Suprapubic skin (tissue), 4 donors: ENCODE data around the gene PTPRN2. TPM values are rescaled to one million over a fixed set of nuclear protein-coding genes. Genes with fewer than 3 reads are reported as not detected.

Experiments
- DNase-seq, 2 donors: peaks; one replicate each; pipeline ENCODE4 v3.0.0-alpha.2; 2019; ENCODE audit warnings: low spot score in 2 of 2
- H3K27ac ChIP-seq: fragments of 200-600 bp; sonication (generic); one replicate; pipeline ENCODE4 v1.5.1; 2019
- H3K27me3 ChIP-seq: fragments of 200-600 bp; sonication (generic); one replicate; pipeline ENCODE4 v1.5.1; 2019
- H3K36me3 ChIP-seq: fragments of 200-600 bp; sonication (generic); one replicate; pipeline ENCODE4 v1.5.1; 2019
- H3K4me1 ChIP-seq: fragments of 200-600 bp; sonication (generic); one replicate; pipeline ENCODE4 v1.5.1; 2019
- H3K4me3 ChIP-seq: fragments of 200-600 bp; sonication (generic); one replicate; pipeline ENCODE4 v1.5.1; 2019; ENCODE audit warnings: mild to moderate bottlenecking
- H3K9me3 ChIP-seq: fragments of 200-600 bp; sonication (generic); one replicate; pipeline ENCODE4 v1.5.1; 2019
- CTCF ChIP-seq, 2 donors: fragments of 200-600 bp in 1 of 2; fragments of 450-650 bp in 1 of 2; sonication (generic) in 1 of 2; IDR thresholded peaks; one replicate each; pipeline ENCODE4 v1.5.1; 2016 to 2019; ENCODE audit warnings: antibody characterized with exemption in 2 of 2, mild to moderate bottlenecking in 1 of 2, moderate library complexity in 1 of 2
- EP300 ChIP-seq: sonication (generic); formaldehyde crosslinking; IDR thresholded peaks from one replicate; pipeline ENCODE4 v1.6.1; 2017; ENCODE audit warnings: antibody characterized with exemption
- POLR2A ChIP-seq, 2 donors: fragments of 450-650 bp; IDR thresholded peaks; one replicate each; pipeline ENCODE4 v1.6.1; 2017; ENCODE audit warnings: antibody characterized with exemption in 2 of 2, mild to moderate bottlenecking in 2 of 2, moderate library complexity in 2 of 2
- POLR2AphosphoS5 ChIP-seq, 3 donors: sonication (generic); formaldehyde crosslinking; IDR thresholded peaks; one replicate each; pipeline ENCODE4 v1.6.1; 2017; ENCODE audit warnings: antibody characterized with exemption in 3 of 3
- WGBS: methylation state at CpG from one replicate; pipeline ENCODE4 v1.1.5; 2018; 5-methylcytosine and 5-hydroxymethylcytosine counted together
- total RNA-seq, 4 donors: library from RNA; depleted of rRNA; stranded (reverse); fragments of >200 nt; gene quantifications; one replicate each; pipeline ENCODE4 v1.1.0, GENCODE V29; 2016

PTPRN2 gene
- total RNA-seq, 4 donors from 2014 or later: 0.23 to 1.8 (median 1.3) TPM

- DNase-seq: peak in 1 of 2 donors; percentile 17
- Histone ChIP-seq H3K4me3 (no peak overlapping the region), H3K27me3 (no peaks in the 10 kb centered on the region), H3K9me3 (no peaks in the 10 kb centered on the region), H3K4me1 (no peaks in the 10 kb centered on the region), H3K36me3 (no peaks in the 10 kb centered on the region), H3K27ac (no peak overlapping the region)
- WGBS: 86% methylated on average over 5 of the region's 11 CpGs
- TF ChIP-seq POLR2AphosphoS5 (IDR thresholded peaks at IDR 0.05): no peak
- no peak for TF ChIP-seq EP300
Observed at GRCh38 chr7:157886711-157887110, 700.9 kb downstream of the PTPRN2 start.

GRCh38 chr7:157886266-157886665 is 701.4 kb downstream of the PTPRN2 start:
- 78% methylated on average over 9 of the region's 9 CpGs for WGBS
- TF ChIP-seq POLR2AphosphoS5 (IDR thresholded peaks at IDR 0.05): no peak
- no peak for TF ChIP-seq EP300
- TF ChIP-seq POLR2A (IDR thresholded peaks at IDR 0.05): no peak
- no peak for TF ChIP-seq CTCF (IDR thresholded peaks at IDR 0.05)

GRCh38 chr7:157885140-157885539 is 702.5 kb downstream of the PTPRN2 start:
- Histone ChIP-seq H3K36me3 (no peaks in the 10 kb centered on the region), H3K27me3 (no peaks in the 10 kb centered on the region), H3K27ac (no peak overlapping the region), H3K9me3 (no peaks in the 10 kb centered on the region), H3K4me1 (no peaks in the 10 kb centered on the region), H3K4me3 (no peak overlapping the region)
- TF ChIP-seq POLR2A (IDR thresholded peaks at IDR 0.05) (no peak), POLR2AphosphoS5 (IDR thresholded peaks at IDR 0.05) (no peak), EP300 (no peak), CTCF (IDR thresholded peaks at IDR 0.05) (no peak)
- WGBS: 84% methylated on average over 6 of the region's 6 CpGs
- DNase-seq: no peak

More at GRCh38 chr7:157886266-157886665, 701.4 kb downstream of the PTPRN2 start:
- H3K27me3 ChIP-seq: no peaks in the 10 kb centered on the region
- H3K27ac ChIP-seq: no peak overlapping the region
- no peaks in the 10 kb centered on the region for H3K4me1 ChIP-seq
- no peaks in the 10 kb centered on the region for H3K9me3 ChIP-seq
- no peaks in the 10 kb centered on the region for H3K36me3 ChIP-seq
- H3K4me3 ChIP-seq: no peak overlapping the region
- no peak for DNase-seq

GRCh38 chr7:157884461-157885062 is 703.1 kb downstream of the PTPRN2 start:
- WGBS: 86% methylated on average over 9 of the region's 9 CpGs
- no peak overlapping the region for H3K4me3 ChIP-seq
- no peaks in the 10 kb centered on the region for H3K36me3 ChIP-seq
- no peaks in the 10 kb centered on the region for H3K4me1 ChIP-seq
- DNase-seq: no peak
- no peaks in the 10 kb centered on the region for H3K9me3 ChIP-seq
- no peak overlapping the region for H3K27ac ChIP-seq
- no peaks in the 10 kb centered on the region for H3K27me3 ChIP-seq
- TF ChIP-seq POLR2A (IDR thresholded peaks at IDR 0.05) (no peak), EP300 (no peak), CTCF (IDR thresholded peaks at IDR 0.05) (no peak), POLR2AphosphoS5 (IDR thresholded peaks at IDR 0.05) (no peak)

GRCh38 chr7:157881048-157881771 is 706.4 kb downstream of the PTPRN2 start:
- Histone ChIP-seq H3K4me3 (no peak overlapping the region), H3K27me3 (peaks cover 6% of the 10 kb centered on the region), H3K36me3 (no peaks in the 10 kb centered on the region), H3K9me3 (no peaks in the 10 kb centered on the region), H3K27ac (no peak overlapping the region), H3K4me1 (no peaks in the 10 kb centered on the region)
- TF ChIP-seq POLR2A (IDR thresholded peaks at IDR 0.05) (no peak), EP300 (no peak), CTCF (IDR thresholded peaks at IDR 0.05) (no peak), POLR2AphosphoS5 (IDR thresholded peaks at IDR 0.05) (no peak)
- 80% methylated on average over 8 of the region's 8 CpGs for WGBS
- no peak for DNase-seq
